Bronchial epithelial cell (primary cell): ENCODE measurements around the gene RASL12. TPM values are rescaled to one million over a fixed set of nuclear protein-coding genes. Genes with fewer than 3 reads are reported as not detected.

Source experiments
- DNase-seq: peaks from one replicate; pipeline ENCODE4 v3.0.0-alpha.2; 2010; ENCODE audit warnings: low read depth
- FAIRE-seq: peaks from 2 replicates; lab custom pipeline; 2011; peaks lifted over from hg19 to GRCh38; lab: Jason Lieb, UNC
- H3K27me3 ChIP-seq: 2 replicates; pipeline ENCODE4 v1.5.1; 2011; ENCODE audit warnings: low read length; ENCODE audit not compliant: control insufficient read depth, insufficient read depth
- H3K36me3 ChIP-seq: 2 replicates; pipeline ENCODE4 v1.5.1; 2011; ENCODE audit warnings: low read length; ENCODE audit not compliant: control insufficient read depth, insufficient read depth
- H3K4me3 ChIP-seq: 2 replicates; pipeline ENCODE4 v1.5.1; 2011; ENCODE audit warnings: mild to moderate bottlenecking, low read depth, low read length, control low read depth
- CTCF ChIP-seq: IDR thresholded peaks from 2 replicates; pipeline ENCODE4 v1.5.1; 2011; ENCODE audit warnings: mild to moderate bottlenecking, moderate library complexity, low read length, control low read depth, inconsistent platforms; ENCODE audit not compliant: insufficient read depth, severe bottlenecking
- total RNA-seq: library from RNA; depleted of rRNA; stranded (reverse); fragments of >200 nt; gene quantifications from 2 replicates; pipeline ENCODE4 v1.2.1, GENCODE V29; 2014

The RASL12 gene
- total RNA-seq, 1 donor from 2014 or later: not detected

DNA sequence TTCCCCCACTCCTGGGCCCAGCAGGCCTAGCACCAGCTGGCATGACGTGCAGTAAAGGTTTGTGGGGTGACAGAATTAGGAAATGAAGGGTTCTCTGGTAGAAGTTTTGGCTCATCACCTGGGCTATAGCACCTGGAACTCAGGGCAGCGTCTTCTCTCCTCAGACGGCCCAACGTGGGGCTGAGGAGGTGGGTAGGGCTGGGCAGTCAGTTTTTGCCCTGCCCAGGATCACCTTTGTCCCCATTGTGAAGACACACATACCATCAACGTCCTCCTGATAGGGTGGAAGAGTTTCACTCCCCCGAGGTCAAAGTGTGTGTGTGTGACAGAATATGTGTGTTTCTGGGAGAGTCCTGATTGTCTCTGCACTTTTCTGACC, 20.8 kb upstream of the RASL12 start:
- FAIRE-seq (no peak), DNase-seq (no peak)
- no peaks in the 10 kb centered on the region for H3K27me3 ChIP-seq
- no peak overlapping the region for H3K4me3 ChIP-seq
- no peaks in the 10 kb centered on the region for H3K36me3 ChIP-seq
- TF ChIP-seq CTCF: no peak

GRCh38 chr15:65087873-65088642, 20.3 kb upstream of the RASL12 start:
- DNase-seq (peak; percentile 51), FAIRE-seq (no peak)
- no peak for TF ChIP-seq CTCF
- H3K4me3 ChIP-seq: no peak overlapping the region
- no peaks in the 10 kb centered on the region for H3K27me3 ChIP-seq
- no peaks in the 10 kb centered on the region for H3K36me3 ChIP-seq

- DNase-seq (no peak), FAIRE-seq (no peak)
- peak; percentile 5 for TF ChIP-seq CTCF
- Histone ChIP-seq H3K27me3 (no peaks in the 10 kb centered on the region), H3K36me3 (no peaks in the 10 kb centered on the region), H3K4me3 (no peak overlapping the region)
Measured at GRCh38 chr15:65087411-65087810, 19.6 kb upstream of the RASL12 start.

GRCh38 chr15:65086680-65087111, 18.9 kb upstream of the RASL12 start:
- TF ChIP-seq CTCF: peak; percentile 41
- FAIRE-seq (no peak), DNase-seq (peak; percentile 46)
- no peak overlapping the region for H3K4me3 ChIP-seq
- H3K36me3 ChIP-seq: no peaks in the 10 kb centered on the region
- no peaks in the 10 kb centered on the region for H3K27me3 ChIP-seq

DNA sequence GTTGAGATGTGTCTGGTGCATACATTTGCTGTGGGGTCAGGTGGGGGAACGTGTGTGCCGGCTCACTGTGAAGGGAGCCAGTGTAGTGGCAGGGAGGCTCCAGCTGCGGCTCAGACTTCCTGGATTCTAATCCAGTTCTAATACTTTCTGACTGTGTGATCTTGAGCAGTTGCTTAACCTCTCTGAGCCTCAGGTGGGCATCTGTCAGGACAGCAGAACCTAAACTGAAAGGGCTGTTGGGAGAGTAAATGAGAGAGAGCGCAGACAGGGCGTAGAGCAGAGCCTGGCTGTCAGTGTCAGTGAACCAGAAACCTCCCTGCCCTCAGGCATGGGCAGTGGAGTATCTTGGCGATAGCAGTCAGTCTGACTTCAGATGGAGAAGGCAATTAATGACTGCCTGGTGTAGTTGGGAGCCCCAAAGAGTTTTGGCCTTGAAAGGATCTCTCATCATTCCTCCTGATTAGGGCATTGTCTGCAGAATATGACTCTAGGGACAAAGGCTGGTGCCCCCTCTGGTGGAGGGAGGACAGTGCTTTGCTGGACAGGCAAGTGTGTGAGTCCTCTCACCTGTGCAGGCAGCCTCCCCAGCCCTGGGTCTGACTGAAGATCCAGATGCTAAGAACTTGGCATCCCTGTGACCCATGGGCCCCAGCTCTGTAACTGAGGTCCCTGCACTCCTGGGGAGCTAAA, 18.3 kb upstream of the RASL12 start:
- Histone ChIP-seq H3K27me3 (no peaks in the 10 kb centered on the region), H3K4me3 (no peak overlapping the region), H3K36me3 (no peaks in the 10 kb centered on the region)
- FAIRE-seq: no peak
- DNase-seq: peak; percentile 43
- peak; percentile 55 for TF ChIP-seq CTCF
